NB4 (cell line): ENCODE results near the gene FREM1.
A peak's percentile ranks its signal among the peaks of the same experiment; 100 is the strongest.

ENCODE experiments used
- DNase-seq: peaks from one replicate; pipeline ENCODE4 v3.0.0; 2010; ENCODE audit warnings: low read depth
- H3K4me3 ChIP-seq: one replicate; pipeline ENCODE4 v1.5.1; 2011; ENCODE audit warnings: mild to moderate bottlenecking, low read depth, low read length, moderate library complexity
- CTCF ChIP-seq: IDR thresholded peaks from one replicate; pipeline ENCODE4 v1.5.1; 2012; ENCODE audit warnings: low read depth, low read length
- MYC ChIP-seq: IDR thresholded peaks from 2 replicates; pipeline ENCODE4 v1.6.1; 2011; ENCODE audit warnings: low read depth, low read length
- POLR2A ChIP-seq: IDR thresholded peaks from 2 replicates; pipeline ENCODE4 v1.6.1; 2011; ENCODE audit warnings: mild to moderate bottlenecking; ENCODE audit not compliant: insufficient read length; ENCODE audit errors: extremely low read depth
- TF ChIP-seq, protein P1 (sequence below): IDR thresholded peaks from 2 replicates; pipeline ENCODE4 v1.6.1; 2011; ENCODE audit warnings: low read depth, low read length

The FREM1 gene

GRCh38 chr9:14778565-14778964 lies 131.7 kb downstream of the FREM1 start:
- no peak for DNase-seq
- TF ChIP-seq MYC = no peak
- TF ChIP-seq, protein P1, sequence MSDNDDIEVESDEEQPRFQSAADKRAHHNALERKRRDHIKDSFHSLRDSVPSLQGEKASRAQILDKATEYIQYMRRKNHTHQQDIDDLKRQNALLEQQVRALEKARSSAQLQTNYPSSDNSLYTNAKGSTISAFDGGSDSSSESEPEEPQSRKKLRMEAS = no peak
- TF ChIP-seq POLR2A = no peak
- no peak for TF ChIP-seq CTCF
- no peak overlapping the region for H3K4me3 ChIP-seq

DNA sequence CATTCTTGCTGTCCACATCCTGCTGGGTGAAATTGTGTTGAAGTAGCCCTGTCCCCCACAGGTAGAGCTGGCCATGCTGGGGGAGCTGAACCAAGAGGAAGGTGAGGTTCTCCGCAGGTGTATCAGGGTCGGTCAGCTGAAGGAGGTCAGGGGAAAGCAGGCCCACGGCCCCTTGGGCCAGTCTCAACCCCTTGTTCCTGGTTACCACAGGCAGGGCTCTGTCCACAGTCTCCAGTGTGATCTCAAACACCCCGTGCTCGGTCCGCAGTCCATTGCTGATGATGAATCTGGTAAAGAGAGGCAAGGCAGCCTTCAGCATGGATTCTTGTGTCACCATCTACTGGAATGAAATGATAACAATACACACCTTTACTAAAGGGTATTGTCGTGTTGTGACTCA lies 134.3 kb downstream of the FREM1 start:
- no peak for DNase-seq
- TF ChIP-seq POLR2A (no peak), MYC (no peak), CTCF (no peak)
- TF ChIP-seq, protein P1 = no peak
- no peak overlapping the region for H3K4me3 ChIP-seq

DNA sequence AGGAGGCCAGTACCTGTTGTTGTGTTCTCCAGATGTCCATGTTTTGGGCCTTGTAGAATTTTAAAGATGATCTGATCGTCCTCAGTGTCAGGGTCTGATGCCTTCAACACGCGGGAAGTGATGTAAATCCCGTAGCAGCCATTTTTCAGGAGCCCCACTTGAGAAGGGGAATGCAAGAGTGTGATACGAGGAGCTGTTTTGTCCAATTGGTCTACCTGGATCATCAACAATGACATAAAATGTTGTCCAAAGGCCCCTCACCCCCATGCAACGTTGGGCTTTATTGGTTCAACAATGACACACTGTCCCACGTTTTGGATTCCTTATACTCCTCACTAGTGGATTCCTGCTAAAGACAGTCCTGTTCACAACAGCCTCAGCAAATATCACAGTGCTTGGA lies 139.6 kb downstream of the FREM1 start:
- no peak for DNase-seq
- TF ChIP-seq, protein P1 = no peak
- TF ChIP-seq MYC (no peak), POLR2A (no peak), CTCF (no peak)
- no peak overlapping the region for H3K4me3 ChIP-seq

- peak; percentile 59 for DNase-seq
- TF ChIP-seq CTCF = peak; percentile 38
- TF ChIP-seq MYC = no peak
- TF ChIP-seq, protein P1 = no peak
Measured at GRCh38 chr9:14769230-14769571, 141.0 kb downstream of the FREM1 start.

GRCh38 chr9:14768405-14769229 lies 141.6 kb downstream of the FREM1 start:
- TF ChIP-seq CTCF (peak; percentile 82), POLR2A (no peak), MYC (no peak)
- TF ChIP-seq, protein P1 = no peak
- no peak overlapping the region for H3K4me3 ChIP-seq
- DNase-seq = peak; percentile 61

More at GRCh38 chr9:14769230-14769571, 141.0 kb downstream of the FREM1 start:
- H3K4me3 ChIP-seq = no peak overlapping the region
